ENCODE data around the gene NDFIP2.

NDFIP2 gene

DNA sequence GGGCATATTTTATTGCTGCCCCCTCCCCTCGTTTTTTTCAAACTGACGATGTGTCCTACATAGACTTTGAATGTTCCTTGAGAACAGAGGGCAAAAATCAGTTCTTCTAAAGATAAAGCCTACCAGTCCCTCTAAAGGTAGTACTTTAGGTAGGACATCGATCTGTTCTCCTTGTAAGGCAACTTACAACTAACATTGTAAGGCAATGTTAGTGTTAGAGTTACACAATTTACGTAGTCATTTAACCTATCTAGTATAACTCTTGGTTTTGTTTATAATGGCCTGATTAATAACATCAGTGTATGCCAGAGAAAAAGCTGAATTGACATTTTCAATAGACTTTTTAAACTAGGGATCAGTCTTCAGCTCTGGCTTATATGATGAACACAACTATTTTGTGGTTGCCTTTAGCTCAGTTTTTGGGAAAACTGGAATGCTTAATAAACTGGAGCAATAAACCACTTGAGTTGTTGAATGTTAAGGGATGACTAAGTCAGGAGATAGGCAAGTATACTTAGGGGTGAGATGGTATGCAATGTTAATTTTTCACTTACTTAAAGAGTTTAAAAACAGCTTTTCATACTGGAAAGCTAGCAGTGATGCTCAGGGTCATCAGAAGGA is 2.2 kb downstream of the NDFIP2 start:
- H3K4me3 ChIP-seq (ENCODE audit: low read depth, low read length) = no peak overlapping the region
- TF ChIP-seq, protein P1, sequence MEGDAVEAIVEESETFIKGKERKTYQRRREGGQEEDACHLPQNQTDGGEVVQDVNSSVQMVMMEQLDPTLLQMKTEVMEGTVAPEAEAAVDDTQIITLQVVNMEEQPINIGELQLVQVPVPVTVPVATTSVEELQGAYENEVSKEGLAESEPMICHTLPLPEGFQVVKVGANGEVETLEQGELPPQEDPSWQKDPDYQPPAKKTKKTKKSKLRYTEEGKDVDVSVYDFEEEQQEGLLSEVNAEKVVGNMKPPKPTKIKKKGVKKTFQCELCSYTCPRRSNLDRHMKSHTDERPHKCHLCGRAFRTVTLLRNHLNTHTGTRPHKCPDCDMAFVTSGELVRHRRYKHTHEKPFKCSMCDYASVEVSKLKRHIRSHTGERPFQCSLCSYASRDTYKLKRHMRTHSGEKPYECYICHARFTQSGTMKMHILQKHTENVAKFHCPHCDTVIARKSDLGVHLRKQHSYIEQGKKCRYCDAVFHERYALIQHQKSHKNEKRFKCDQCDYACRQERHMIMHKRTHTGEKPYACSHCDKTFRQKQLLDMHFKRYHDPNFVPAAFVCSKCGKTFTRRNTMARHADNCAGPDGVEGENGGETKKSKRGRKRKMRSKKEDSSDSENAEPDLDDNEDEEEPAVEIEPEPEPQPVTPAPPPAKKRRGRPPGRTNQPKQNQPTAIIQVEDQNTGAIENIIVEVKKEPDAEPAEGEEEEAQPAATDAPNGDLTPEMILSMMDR (IDR thresholded peaks at IDR 0.05; ENCODE audit: borderline replicate concordance, insufficient read depth, low read depth, low read length) = no peak

DNA sequence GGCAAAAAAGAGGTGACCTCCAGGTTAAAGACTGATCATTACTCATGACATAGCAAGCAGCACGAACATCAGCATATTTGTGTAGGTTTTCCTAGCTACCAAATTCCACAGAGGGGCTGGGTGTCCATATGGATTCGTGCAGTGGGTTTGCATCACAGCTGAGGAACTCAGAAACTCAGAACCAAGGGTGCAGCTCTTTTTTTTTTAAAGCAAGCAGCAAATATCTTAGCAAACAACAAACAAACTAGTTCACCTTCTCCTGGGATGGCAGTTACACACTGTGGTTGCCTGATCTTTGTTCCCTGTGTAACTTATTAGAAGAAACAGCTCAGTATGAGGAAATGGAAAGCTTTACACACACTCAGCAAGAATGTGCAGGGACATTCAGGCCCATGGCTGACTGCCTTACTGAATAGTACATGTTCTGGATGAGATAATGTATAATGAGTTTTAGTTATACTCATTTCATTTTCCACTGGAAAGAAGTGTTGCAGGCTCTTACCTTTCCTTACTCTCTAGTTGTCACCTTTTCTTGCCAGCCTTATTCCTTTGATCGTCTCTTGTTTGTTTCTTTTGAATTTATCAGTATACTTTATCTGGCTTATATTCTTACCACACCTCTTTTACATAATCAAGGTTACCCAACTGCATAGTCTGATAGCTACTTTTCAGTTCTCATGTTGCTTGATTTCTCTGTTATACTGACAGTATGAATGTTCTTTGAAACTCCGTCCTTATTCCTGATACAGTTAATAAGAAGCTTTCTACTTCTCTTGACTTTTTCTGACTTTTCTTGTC is 4.3 kb downstream of the NDFIP2 start:
- TF ChIP-seq, protein P1 (IDR thresholded peaks at IDR 0.05; ENCODE audit: borderline replicate concordance, insufficient read depth, low read depth, low read length) = no peak
- no peak overlapping the region for H3K4me3 ChIP-seq (ENCODE audit: low read depth, low read length)

DNA sequence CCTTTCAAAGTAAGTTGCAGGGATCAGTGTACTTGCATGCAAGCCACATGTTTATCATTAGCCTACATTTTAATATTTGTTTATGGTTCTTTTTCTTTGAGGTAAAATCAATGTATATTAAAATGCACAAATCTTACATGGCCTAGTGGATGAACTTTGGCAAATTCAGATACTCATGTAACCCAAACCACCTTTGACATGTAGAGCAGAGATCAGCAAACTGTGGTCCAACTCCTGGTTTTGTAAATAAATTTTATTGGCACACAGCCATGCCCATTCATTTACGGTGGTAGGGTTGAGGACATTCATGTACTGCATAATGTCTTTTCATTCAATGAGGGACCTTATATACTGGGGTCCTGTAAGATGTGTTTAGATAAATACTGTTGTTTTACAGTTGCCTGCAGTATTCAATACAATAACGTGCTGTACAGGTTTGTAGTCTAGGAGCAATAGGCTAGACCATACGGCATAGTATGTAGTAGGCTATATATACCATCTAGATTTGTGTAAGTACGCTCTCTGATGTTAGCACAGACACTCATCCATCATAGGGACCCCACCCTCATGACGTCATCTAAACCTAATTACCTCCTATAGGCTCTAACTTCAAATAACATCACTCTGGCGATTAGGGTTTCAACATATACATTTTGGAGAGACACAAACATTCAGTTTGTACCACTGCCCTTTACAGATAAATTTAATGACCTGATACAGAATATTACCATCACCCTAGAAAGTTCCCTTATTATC is 5.7 kb downstream of the NDFIP2 start:
- TF ChIP-seq, protein P1 (IDR thresholded peaks at IDR 0.05; ENCODE audit: borderline replicate concordance, insufficient read depth, low read depth, low read length) = no peak
- H3K4me3 ChIP-seq (ENCODE audit: low read depth, low read length) = no peak overlapping the region

DNA sequence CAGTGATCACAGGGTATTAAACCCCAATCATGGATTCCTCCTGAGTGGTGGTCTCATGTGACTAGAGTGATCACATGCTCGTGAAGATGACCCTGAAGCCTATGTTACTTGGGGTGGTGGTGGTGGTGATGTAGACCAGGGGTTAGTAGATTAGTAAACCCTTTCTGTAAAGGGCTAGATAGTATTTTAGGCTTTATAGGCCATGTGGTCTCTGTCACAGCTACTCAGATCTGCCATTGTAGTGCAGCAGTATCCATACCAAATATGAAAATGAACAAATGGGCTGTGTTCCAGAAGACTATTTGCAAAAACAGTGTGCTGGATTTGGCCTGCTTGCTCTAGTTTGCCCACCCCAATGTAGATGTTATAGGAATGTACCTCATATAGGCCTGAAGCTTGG is 9.4 kb downstream of the NDFIP2 start:
- TF ChIP-seq, protein P1 (IDR thresholded peaks at IDR 0.05; ENCODE audit: borderline replicate concordance, insufficient read depth, low read depth, low read length) = no peak
- H3K4me3 ChIP-seq (ENCODE audit: low read depth, low read length) = no peak overlapping the region

DNA sequence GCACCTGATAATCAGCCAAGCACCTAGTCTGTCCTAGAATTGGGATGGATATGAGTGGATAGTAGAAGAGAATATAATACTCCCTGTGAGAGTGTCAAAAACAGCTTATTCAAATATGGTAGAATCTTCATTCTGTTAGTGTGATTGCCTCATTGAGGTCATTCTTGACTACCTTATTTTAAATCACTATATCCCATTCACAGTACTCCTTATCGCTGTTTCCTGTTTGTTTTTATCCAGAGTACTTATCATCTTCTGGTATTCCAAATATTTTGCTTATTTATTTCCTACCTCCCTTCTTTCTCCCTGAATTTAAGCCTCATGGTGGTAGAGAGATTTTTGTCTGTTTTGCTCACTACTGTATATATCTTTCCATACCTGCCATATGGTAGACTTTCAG is 9.9 kb downstream of the NDFIP2 start:
- TF ChIP-seq, protein P1 (IDR thresholded peaks at IDR 0.05; ENCODE audit: borderline replicate concordance, insufficient read depth, low read depth, low read length) = no peak
- H3K4me3 ChIP-seq (ENCODE audit: low read depth, low read length) = no peak overlapping the region

DNA sequence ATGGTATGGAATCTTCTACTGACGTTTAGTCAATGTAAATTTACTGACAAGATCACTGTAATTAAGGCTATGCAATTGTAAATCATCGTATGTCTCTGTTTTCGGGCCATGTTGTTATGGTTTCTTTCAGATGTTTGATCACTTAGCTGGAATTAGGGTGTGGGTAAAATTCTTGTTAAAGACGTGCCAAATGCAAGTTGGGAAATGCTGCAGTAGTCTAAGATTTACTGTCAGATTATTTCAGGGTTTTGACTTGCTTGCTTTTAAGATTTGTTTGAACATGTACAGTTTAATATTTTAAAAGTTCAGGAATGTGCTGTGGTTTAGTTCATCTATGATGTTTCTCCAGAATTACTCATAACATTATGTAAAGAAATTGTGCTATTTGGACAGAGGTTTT is 10.8 kb downstream of the NDFIP2 start:
- no peak overlapping the region for H3K4me3 ChIP-seq (ENCODE audit: low read depth, low read length)
- TF ChIP-seq, protein P1 (IDR thresholded peaks at IDR 0.05; ENCODE audit: borderline replicate concordance, insufficient read depth, low read depth, low read length) = no peak

Measured in GM12875 (cell line).